HCT116 (cell line): ENCODE results near the gene NANOS1. TPM values are rescaled to one million over a fixed set of nuclear protein-coding genes. Genes with fewer than 3 reads are reported as not detected.

Experiments
- ATAC-seq: fragments of 200-7000 bp; cut with Tn5 transposase; 2 replicates; pipeline ENCODE4 v1.9.1; 2020; ENCODE audit warnings: mild to moderate bottlenecking, moderate library complexity
- BruUV-seq: library from RNA; stranded (reverse); fragments of 400-500 nt; replicated peaks from 2 replicates; lab custom pipeline; 2021; lab: Mats Ljungman, UMichigan
- CTCF ChIA-PET: fragments of 300-600 bp; sonication (Branson Sonifier 250); formaldehyde crosslinking; loops from one replicate; lab custom pipeline; 2021; ENCODE audit warnings: antibody characterized with exemption; lab: Charles Lee
- POLR2A ChIA-PET: fragments of 300-600, 350-600 bp; sonication (Branson Sonifier 250); formaldehyde crosslinking; loops from one replicate; lab custom pipeline; 2021; ENCODE audit warnings: antibody characterized with exemption; lab: Charles Lee
- RAD21 ChIA-PET, 2 experiments: fragments of 300-600 bp; sonication (Branson Sonifier 250); formaldehyde crosslinking; loops; one replicate each; lab custom pipeline; 2023; ENCODE audit warnings: low total read pairs in 2 of 2; ENCODE audit not compliant: uncharacterized antibody in 2 of 2, unreplicated experiment in 2 of 2, low non-redundant PET in 1 of 2; lab: Charles Lee
- DNase-seq: peaks from one replicate; pipeline ENCODE4 v3.0.0-alpha.2; 2010; ENCODE audit warnings: low read depth, low spot score
- H2AFZ ChIP-seq: fragments of 200-600 bp; shearing (Covaris generic), sonication (generic); 2 replicates; pipeline ENCODE4 v1.6.1; 2017; ENCODE audit warnings: low read depth, mixed run types, mixed read lengths, antibody characterized with exemption, low read length; ENCODE audit not compliant: poor library complexity, severe bottlenecking
- H3K27ac ChIP-seq: 2 replicates; pipeline ENCODE4 v1.5.1; 2012; ENCODE audit warnings: low read depth, low read length
- H3K27me3 ChIP-seq: fragments of 200-600 bp; sonication (generic); 2 replicates; pipeline ENCODE4 v1.6.1; 2016; ENCODE audit warnings: mixed run types, low read length, mixed read lengths; ENCODE audit not compliant: insufficient read depth
- H3K36me3 ChIP-seq, 2 experiments: fragments of 200-500 bp in 1 of 2; fragments of 200-600 bp in 1 of 2; sonication (Bioruptor generic) in 1 of 2; sonication (generic) in 1 of 2; 2 replicates each; pipeline versions ENCODE4 v1.5.1 to v1.6.1; 2014 to 2016; ENCODE audit warnings: low read length in 2 of 2, inconsistent platforms in 1 of 2, mixed read lengths in 1 of 2, mixed run types in 1 of 2; ENCODE audit not compliant: insufficient read depth in 2 of 2, control insufficient read depth in 1 of 2
- H3K4me1 ChIP-seq, 2 experiments: fragments of 200-600 bp in 1 of 2; sonication (generic) in 1 of 2; 2 replicates each; pipeline versions ENCODE4 v1.5.1 to v1.6.1; 2012 to 2017; ENCODE audit warnings: low read length in 2 of 2, inconsistent platforms in 1 of 2, mild to moderate bottlenecking in 1 of 2, mixed read lengths in 1 of 2, mixed run types in 1 of 2, moderate library complexity in 1 of 2; ENCODE audit not compliant: insufficient read depth in 2 of 2, control insufficient read depth in 1 of 2
- H3K4me2 ChIP-seq: fragments of 200-600 bp; sonication (generic); 2 replicates; pipeline ENCODE4 v1.6.1; 2017; ENCODE audit warnings: mixed run types, low read length, mixed read lengths
- H3K4me3 ChIP-seq, 2 experiments: fragments of 200-600 bp in 1 of 2; sonication (generic) in 1 of 2; replicated peaks in 1 of 2; 2 replicates each; pipeline ENCODE4 v1.5.1; 2011 to 2016; ENCODE audit warnings: low read length in 2 of 2, control low read depth in 1 of 2, low read depth in 1 of 2, mild to moderate bottlenecking in 1 of 2, mixed read lengths in 1 of 2, mixed run types in 1 of 2
- H3K79me2 ChIP-seq: fragments of 200-600 bp; sonication (generic); 2 replicates; pipeline ENCODE4 v1.6.1; 2017; ENCODE audit warnings: mild to moderate bottlenecking, mixed run types, low read length, moderate library complexity, mixed read lengths; ENCODE audit not compliant: insufficient read depth
- H3K9ac ChIP-seq: fragments of 200-600 bp; sonication (generic); 2 replicates; pipeline ENCODE4 v1.6.1; 2016; ENCODE audit warnings: low read length, mixed read lengths
- H3K9me2 ChIP-seq: fragments of 200-600 bp; sonication (generic), shearing (Covaris generic); 2 replicates; pipeline ENCODE4 v1.6.1; 2017; ENCODE audit warnings: mixed run types, mild to moderate bottlenecking, moderate library complexity; ENCODE audit not compliant: insufficient read depth
- H3K9me3 ChIP-seq, 2 experiments: fragments of 200-500 bp in 1 of 2; fragments of 200-600 bp in 1 of 2; sonication (Bioruptor generic) in 1 of 2; sonication (generic) in 1 of 2; 2 replicates each; pipeline ENCODE4 v1.6.1; 2014 to 2017; ENCODE audit warnings: low read length in 2 of 2, mixed read lengths in 2 of 2, inconsistent platforms in 1 of 2, low read depth in 1 of 2, mild to moderate bottlenecking in 1 of 2, mixed run types in 1 of 2, moderate library complexity in 1 of 2; ENCODE audit not compliant: control insufficient read depth in 1 of 2, insufficient read depth in 1 of 2
- H4K20me1 ChIP-seq: fragments of 200-600 bp; sonication (generic), shearing (Covaris generic); 2 replicates; pipeline ENCODE4 v1.6.1; 2017; ENCODE audit warnings: mixed run types, mild to moderate bottlenecking, moderate library complexity; ENCODE audit not compliant: insufficient read depth
- CEBPB ChIP-seq: IDR thresholded peaks from 2 replicates; pipeline ENCODE4 v1.6.1; 2012; ENCODE audit warnings: low read depth
- EGR1 ChIP-seq: IDR thresholded peaks from 2 replicates; pipeline ENCODE4 v1.6.1; 2012; ENCODE audit warnings: low read depth
- ELF1 ChIP-seq: IDR thresholded peaks from 2 replicates; pipeline ENCODE4 v1.6.1; 2012; ENCODE audit warnings: low read depth, borderline replicate concordance
- EZH2 ChIP-seq: fragments of 200-600 bp; sonication (generic); IDR thresholded peaks from 2 replicates; pipeline ENCODE4 v1.6.1; 2017; ENCODE audit warnings: antibody characterized with exemption, mixed run types
- EZH2phosphoT487 ChIP-seq: fragments of 200-600 bp; IDR thresholded peaks from 2 replicates; pipeline ENCODE4 v1.6.1; 2018; ENCODE audit warnings: antibody characterized with exemption, borderline replicate concordance
- FOSL1 ChIP-seq: IDR thresholded peaks from 2 replicates; pipeline ENCODE4 v1.6.1; 2012; ENCODE audit warnings: low read depth
- JUND ChIP-seq: IDR thresholded peaks from 2 replicates; pipeline ENCODE4 v1.6.1; 2012
- MAX ChIP-seq: IDR thresholded peaks from 2 replicates; pipeline ENCODE4 v1.6.1; 2012
- POLR2A ChIP-seq: IDR thresholded peaks from 2 replicates; pipeline ENCODE4 v1.7.0; 2011; ENCODE audit warnings: borderline replicate concordance; ENCODE audit not compliant: insufficient read depth, insufficient read length; ENCODE audit errors: extremely low read depth
- POLR2AphosphoS5 ChIP-seq: IDR thresholded peaks from 2 replicates; pipeline ENCODE4 v1.6.1; 2011; ENCODE audit warnings: mild to moderate bottlenecking, low read depth, low read length, moderate library complexity
- REST ChIP-seq: IDR thresholded peaks from 2 replicates; pipeline ENCODE4 v1.6.1; 2012; ENCODE audit warnings: low read depth
- SRF ChIP-seq: IDR thresholded peaks from 2 replicates; pipeline ENCODE4 v1.6.1; 2012; ENCODE audit warnings: low read depth
- YY1 ChIP-seq: IDR thresholded peaks from 2 replicates; pipeline ENCODE4 v1.6.1; 2011; ENCODE audit warnings: low read length, low read depth, moderate library complexity, mild to moderate bottlenecking; ENCODE audit not compliant: insufficient replicate concordance; ENCODE audit errors: extremely low read depth
- ZBTB33 ChIP-seq: IDR thresholded peaks from 2 replicates; pipeline ENCODE4 v1.6.1; 2011; ENCODE audit warnings: mild to moderate bottlenecking, low read length, moderate library complexity; ENCODE audit not compliant: insufficient replicate concordance; ENCODE audit errors: extremely low read depth
- intact Hi-C: fragments of 100-400 bp; cut with micrococcal nuclease; formaldehyde crosslinking; loops from 2 replicates; pipeline ENCODE4 v1.10.0; 2022
- total RNA-seq: library from RNA; stranded (reverse); gene quantifications from one replicate; pipeline ENCODE4 v1.2.1, GENCODE V29; 2021; ENCODE audit not compliant: unreplicated experiment

Gene NANOS1
- total RNA-seq, 1 experiment from 2014 or later: 1.5 TPM

GRCh38 chr10:119061926-119062325 is 32.4 kb downstream of the NANOS1 start:
- no peaks in the 10 kb centered on the region for H3K4me1 ChIP-seq
- no peaks in the 10 kb centered on the region for H3K9me3 ChIP-seq
- no peak overlapping the region for H3K9ac ChIP-seq
- peaks cover 81 to 97% of the 10 kb centered on the region in 2 experiments for H3K36me3 ChIP-seq
- no peak overlapping the region for H3K4me3 ChIP-seq
- ChIA-PET RAD21 (no interaction called here), POLR2A (no interaction called here), CTCF (no interaction called here)
- peaks cover 100% of the 10 kb centered on the region for H3K79me2 ChIP-seq
- intact Hi-C loops: loop anchor here (2.0 kb wide), 1 partner anchor 15 kb away; no protein-coding TSS in a partner anchor
- H2AFZ ChIP-seq: no peak overlapping the region
- no peak overlapping the region for H3K27ac ChIP-seq
- ATAC-seq: no peak
- no peak overlapping the region for H3K4me2 ChIP-seq
- no peaks in the 10 kb centered on the region for H3K27me3 ChIP-seq
- DNase-seq: no peak
- BruUV-seq: TSS peak; percentile 0
- TF ChIP-seq EGR1 (no peak), CEBPB (no peak), YY1 (no peak), POLR2AphosphoS5 (no peak), EZH2phosphoT487 (no peak), REST (no peak), ELF1 (no peak), SRF (no peak), JUND (no peak), FOSL1 (no peak), MAX (no peak), EZH2 (no peak), ZBTB33 (no peak), POLR2A (no peak)
- peaks cover 65% of the 10 kb centered on the region for H4K20me1 ChIP-seq
- H3K9me2 ChIP-seq: no peaks in the 10 kb centered on the region
